GM12878 (cell line): ENCODE measurements around the gene RASSF6. TPM values are rescaled to one million over a fixed set of nuclear protein-coding genes. Genes with fewer than 3 reads are reported as not detected.

Experiments used
- CHD4 ChIP-seq: fragments of 200-600 bp; sonication (generic); IDR thresholded peaks from 2 replicates; pipeline ENCODE4 v1.6.1; 2016; ENCODE audit warnings: mild to moderate bottlenecking
- MEF2B ChIP-seq: fragments of 450-650 bp; IDR thresholded peaks from 2 replicates; pipeline ENCODE4 v1.6.1; 2018; ENCODE audit warnings: mild to moderate bottlenecking, moderate library complexity; ENCODE audit not compliant: partially characterized antibody, poor library complexity, severe bottlenecking
- NFYA ChIP-seq: IDR thresholded peaks from 2 replicates; pipeline ENCODE4 v1.6.1; 2011; ENCODE audit warnings: low read depth, mild to moderate bottlenecking, low read length, improper control_type of control experiment, borderline replicate concordance
- PML ChIP-seq: IDR thresholded peaks from 2 replicates; pipeline ENCODE4 v1.6.1; 2012; ENCODE audit warnings: low read length, inconsistent platforms
- SREBF1 ChIP-seq: IDR thresholded peaks from 2 replicates; pipeline ENCODE4 v1.6.1; 2012; ENCODE audit warnings: mild to moderate bottlenecking, low read length
- polyA plus RNA-seq, 11 experiments: library from polyadenylated mRNA; depleted of rRNA in 4 of 11; unstranded in 6 of 11; stranded (reverse) in 5 of 11; fragments of >200 nt; fragmentation: Nextera tagmentation in 4 of 11; fragmentation: Illumina TruSeq in 1 of 11; extraction: Ambion mirVana in 4 of 11; extraction: Trizol in 1 of 11; gene quantifications; 1 replicate in 1 of 11; 2 replicates in 10 of 11; pipeline versions ENCODE4 v1.2.1 to v1.2.3, GENCODE V29; 2011 to 2016; ENCODE audit warnings: inconsistent platforms in 2 of 11, missing spikeins in 2 of 11, low read depth in 1 of 11
- total RNA-seq, 4 experiments: library from RNA; depleted of rRNA in 3 of 4; stranded (reverse); fragments of >200 nt in 3 of 4; fragmentation: Illumina TruSeq in 1 of 4; extraction: Trizol in 1 of 4; gene quantifications; 2 replicates each; pipeline versions ENCODE4 v1.2.1 to v1.2.3, GENCODE V29; 2013 to 2021
- TF ChIP-seq, protein P1 (sequence below): IDR thresholded peaks from 2 replicates; pipeline ENCODE4 v1.6.1; 2012; ENCODE audit warnings: improper control_type of control experiment, low read depth, low read length; ENCODE audit not compliant: insufficient replicate concordance
- TF ChIP-seq, protein P2 (sequence below): fragments of 450-650 bp; IDR thresholded peaks from 2 replicates; pipeline ENCODE4 v1.6.1; 2017; ENCODE audit warnings: mild to moderate bottlenecking, moderate library complexity
- TF ChIP-seq, protein P3 (sequence below): fragments of 450-650 bp; IDR thresholded peaks from 2 replicates; pipeline ENCODE4 v1.6.1; 2017; ENCODE audit warnings: mild to moderate bottlenecking
- TF ChIP-seq, protein P4 (sequence below): fragments of 450-650 bp; IDR thresholded peaks from 2 replicates; pipeline ENCODE4 v1.6.1; 2016; ENCODE audit warnings: mild to moderate bottlenecking, moderate library complexity, borderline replicate concordance
- TF ChIP-seq, protein P5 (sequence below): fragments of 450-650 bp; IDR thresholded peaks from 2 replicates; pipeline ENCODE4 v1.6.1; 2014; ENCODE audit warnings: mild to moderate bottlenecking

Gene RASSF6
- total and polyA plus RNA-seq, 10 of the 15 experiments (the other 5 are each of a cell fraction or from before 2014, with no cell fraction given) = 0.28 to 2.9 (median 0.54) TPM

DNA sequence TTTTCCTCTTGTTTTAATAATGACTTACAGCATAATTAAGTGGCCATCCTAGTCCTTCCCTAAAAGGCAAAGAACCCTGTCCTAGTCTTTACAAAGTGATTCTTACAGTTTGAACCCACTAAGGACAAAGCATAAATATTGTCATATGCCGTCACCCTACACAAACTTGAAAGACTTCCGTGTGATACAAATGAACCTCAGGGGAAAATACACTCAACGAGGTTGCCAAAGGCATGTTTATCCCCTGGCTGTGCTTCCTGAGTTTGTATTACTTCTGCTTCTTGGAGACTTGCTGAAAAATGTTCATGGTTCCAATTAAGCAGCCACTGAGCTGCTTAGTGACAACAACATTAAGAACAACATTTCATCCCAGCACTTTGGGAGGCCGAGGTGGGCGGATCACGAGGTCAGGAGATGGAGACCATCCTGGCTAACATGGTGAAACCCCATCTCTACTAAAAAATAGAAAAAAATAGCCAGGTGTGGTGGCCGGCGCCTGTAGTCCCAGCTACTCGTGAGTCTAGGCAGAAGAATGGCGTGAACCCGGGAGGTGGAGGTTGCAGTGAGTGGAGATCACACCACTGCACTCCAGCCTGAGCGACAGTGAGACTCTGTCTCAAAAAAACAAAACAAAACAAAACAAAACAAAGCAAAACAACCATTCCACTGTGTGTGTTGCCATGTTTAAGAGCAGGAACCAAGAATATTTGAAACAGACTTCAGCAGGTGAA lies 16.2 kb downstream of the RASSF6 start (continued):
- TF ChIP-seq, protein P1, sequence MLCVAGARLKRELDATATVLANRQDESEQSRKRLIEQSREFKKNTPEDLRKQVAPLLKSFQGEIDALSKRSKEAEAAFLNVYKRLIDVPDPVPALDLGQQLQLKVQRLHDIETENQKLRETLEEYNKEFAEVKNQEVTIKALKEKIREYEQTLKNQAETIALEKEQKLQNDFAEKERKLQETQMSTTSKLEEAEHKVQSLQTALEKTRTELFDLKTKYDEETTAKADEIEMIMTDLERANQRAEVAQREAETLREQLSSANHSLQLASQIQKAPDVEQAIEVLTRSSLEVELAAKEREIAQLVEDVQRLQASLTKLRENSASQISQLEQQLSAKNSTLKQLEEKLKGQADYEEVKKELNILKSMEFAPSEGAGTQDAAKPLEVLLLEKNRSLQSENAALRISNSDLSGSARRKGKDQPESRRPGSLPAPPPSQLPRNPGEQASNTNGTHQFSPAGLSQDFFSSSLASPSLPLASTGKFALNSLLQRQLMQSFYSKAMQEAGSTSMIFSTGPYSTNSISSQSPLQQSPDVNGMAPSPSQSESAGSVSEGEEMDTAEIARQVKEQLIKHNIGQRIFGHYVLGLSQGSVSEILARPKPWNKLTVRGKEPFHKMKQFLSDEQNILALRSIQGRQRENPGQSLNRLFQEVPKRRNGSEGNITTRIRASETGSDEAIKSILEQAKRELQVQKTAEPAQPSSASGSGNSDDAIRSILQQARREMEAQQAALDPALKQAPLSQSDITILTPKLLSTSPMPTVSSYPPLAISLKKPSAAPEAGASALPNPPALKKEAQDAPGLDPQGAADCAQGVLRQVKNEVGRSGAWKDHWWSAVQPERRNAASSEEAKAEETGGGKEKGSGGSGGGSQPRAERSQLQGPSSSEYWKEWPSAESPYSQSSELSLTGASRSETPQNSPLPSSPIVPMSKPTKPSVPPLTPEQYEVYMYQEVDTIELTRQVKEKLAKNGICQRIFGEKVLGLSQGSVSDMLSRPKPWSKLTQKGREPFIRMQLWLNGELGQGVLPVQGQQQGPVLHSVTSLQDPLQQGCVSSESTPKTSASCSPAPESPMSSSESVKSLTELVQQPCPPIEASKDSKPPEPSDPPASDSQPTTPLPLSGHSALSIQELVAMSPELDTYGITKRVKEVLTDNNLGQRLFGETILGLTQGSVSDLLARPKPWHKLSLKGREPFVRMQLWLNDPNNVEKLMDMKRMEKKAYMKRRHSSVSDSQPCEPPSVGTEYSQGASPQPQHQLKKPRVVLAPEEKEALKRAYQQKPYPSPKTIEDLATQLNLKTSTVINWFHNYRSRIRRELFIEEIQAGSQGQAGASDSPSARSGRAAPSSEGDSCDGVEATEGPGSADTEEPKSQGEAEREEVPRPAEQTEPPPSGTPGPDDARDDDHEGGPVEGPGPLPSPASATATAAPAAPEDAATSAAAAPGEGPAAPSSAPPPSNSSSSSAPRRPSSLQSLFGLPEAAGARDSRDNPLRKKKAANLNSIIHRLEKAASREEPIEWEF = no peak
- TF ChIP-seq, protein P2, sequence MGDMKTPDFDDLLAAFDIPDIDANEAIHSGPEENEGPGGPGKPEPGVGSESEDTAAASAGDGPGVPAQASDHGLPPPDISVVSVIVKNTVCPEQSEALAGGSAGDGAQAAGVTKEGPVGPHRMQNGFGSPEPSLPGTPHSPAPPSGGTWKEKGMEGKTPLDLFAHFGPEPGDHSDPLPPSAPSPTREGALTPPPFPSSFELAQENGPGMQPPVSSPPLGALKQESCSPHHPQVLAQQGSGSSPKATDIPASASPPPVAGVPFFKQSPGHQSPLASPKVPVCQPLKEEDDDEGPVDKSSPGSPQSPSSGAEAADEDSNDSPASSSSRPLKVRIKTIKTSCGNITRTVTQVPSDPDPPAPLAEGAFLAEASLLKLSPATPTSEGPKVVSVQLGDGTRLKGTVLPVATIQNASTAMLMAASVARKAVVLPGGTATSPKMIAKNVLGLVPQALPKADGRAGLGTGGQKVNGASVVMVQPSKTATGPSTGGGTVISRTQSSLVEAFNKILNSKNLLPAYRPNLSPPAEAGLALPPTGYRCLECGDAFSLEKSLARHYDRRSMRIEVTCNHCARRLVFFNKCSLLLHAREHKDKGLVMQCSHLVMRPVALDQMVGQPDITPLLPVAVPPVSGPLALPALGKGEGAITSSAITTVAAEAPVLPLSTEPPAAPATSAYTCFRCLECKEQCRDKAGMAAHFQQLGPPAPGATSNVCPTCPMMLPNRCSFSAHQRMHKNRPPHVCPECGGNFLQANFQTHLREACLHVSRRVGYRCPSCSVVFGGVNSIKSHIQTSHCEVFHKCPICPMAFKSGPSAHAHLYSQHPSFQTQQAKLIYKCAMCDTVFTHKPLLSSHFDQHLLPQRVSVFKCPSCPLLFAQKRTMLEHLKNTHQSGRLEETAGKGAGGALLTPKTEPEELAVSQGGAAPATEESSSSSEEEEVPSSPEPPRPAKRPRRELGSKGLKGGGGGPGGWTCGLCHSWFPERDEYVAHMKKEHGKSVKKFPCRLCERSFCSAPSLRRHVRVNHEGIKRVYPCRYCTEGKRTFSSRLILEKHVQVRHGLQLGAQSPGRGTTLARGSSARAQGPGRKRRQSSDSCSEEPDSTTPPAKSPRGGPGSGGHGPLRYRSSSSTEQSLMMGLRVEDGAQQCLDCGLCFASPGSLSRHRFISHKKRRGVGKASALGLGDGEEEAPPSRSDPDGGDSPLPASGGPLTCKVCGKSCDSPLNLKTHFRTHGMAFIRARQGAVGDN = peak; percentile 60; the same call in 1 of the 2 replicates
- no peak for TF ChIP-seq CHD4
- peak; percentile 64 for TF ChIP-seq MEF2B
- TF ChIP-seq, protein P3, sequence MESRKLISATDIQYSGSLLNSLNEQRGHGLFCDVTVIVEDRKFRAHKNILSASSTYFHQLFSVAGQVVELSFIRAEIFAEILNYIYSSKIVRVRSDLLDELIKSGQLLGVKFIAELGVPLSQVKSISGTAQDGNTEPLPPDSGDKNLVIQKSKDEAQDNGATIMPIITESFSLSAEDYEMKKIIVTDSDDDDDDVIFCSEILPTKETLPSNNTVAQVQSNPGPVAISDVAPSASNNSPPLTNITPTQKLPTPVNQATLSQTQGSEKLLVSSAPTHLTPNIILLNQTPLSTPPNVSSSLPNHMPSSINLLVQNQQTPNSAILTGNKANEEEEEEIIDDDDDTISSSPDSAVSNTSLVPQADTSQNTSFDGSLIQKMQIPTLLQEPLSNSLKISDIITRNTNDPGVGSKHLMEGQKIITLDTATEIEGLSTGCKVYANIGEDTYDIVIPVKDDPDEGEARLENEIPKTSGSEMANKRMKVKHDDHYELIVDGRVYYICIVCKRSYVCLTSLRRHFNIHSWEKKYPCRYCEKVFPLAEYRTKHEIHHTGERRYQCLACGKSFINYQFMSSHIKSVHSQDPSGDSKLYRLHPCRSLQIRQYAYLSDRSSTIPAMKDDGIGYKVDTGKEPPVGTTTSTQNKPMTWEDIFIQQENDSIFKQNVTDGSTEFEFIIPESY = peak; percentile 51; the same call in 1 of the 2 replicates
- no peak for TF ChIP-seq NFYA
- TF ChIP-seq, protein P4, sequence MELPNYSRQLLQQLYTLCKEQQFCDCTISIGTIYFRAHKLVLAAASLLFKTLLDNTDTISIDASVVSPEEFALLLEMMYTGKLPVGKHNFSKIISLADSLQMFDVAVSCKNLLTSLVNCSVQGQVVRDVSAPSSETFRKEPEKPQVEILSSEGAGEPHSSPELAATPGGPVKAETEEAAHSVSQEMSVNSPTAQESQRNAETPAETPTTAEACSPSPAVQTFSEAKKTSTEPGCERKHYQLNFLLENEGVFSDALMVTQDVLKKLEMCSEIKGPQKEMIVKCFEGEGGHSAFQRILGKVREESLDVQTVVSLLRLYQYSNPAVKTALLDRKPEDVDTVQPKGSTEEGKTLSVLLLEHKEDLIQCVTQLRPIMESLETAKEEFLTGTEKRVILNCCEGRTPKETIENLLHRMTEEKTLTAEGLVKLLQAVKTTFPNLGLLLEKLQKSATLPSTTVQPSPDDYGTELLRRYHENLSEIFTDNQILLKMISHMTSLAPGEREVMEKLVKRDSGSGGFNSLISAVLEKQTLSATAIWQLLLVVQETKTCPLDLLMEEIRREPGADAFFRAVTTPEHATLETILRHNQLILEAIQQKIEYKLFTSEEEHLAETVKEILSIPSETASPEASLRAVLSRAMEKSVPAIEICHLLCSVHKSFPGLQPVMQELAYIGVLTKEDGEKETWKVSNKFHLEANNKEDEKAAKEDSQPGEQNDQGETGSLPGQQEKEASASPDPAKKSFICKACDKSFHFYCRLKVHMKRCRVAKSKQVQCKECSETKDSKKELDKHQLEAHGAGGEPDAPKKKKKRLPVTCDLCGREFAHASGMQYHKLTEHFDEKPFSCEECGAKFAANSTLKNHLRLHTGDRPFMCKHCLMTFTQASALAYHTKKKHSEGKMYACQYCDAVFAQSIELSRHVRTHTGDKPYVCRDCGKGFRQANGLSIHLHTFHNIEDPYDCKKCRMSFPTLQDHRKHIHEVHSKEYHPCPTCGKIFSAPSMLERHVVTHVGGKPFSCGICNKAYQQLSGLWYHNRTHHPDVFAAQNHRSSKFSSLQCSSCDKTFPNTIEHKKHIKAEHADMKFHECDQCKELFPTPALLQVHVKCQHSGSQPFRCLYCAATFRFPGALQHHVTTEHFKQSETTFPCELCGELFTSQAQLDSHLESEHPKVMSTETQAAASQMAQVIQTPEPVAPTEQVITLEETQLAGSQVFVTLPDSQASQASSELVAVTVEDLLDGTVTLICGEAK = no peak
- TF ChIP-seq, protein P5, sequence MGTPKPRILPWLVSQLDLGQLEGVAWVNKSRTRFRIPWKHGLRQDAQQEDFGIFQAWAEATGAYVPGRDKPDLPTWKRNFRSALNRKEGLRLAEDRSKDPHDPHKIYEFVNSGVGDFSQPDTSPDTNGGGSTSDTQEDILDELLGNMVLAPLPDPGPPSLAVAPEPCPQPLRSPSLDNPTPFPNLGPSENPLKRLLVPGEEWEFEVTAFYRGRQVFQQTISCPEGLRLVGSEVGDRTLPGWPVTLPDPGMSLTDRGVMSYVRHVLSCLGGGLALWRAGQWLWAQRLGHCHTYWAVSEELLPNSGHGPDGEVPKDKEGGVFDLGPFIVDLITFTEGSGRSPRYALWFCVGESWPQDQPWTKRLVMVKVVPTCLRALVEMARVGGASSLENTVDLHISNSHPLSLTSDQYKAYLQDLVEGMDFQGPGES = no peak
- TF ChIP-seq SREBF1 = no peak
- no peak for TF ChIP-seq PML
